IMR-90 (cell line): ENCODE results near the gene CDX2.

Experiments
- CEBPB ChIP-seq: IDR thresholded peaks from 2 replicates; pipeline ENCODE4 v1.6.1; 2012; ENCODE audit warnings: low read depth, low read length, improper control_type of control experiment
- FOS ChIP-seq: fragments of 150-350 bp; IDR thresholded peaks from 2 replicates; pipeline ENCODE4 v1.6.1; 2016; ENCODE audit warnings: low read depth, low read length
- MAFK ChIP-seq: IDR thresholded peaks from 2 replicates; pipeline ENCODE4 v1.6.1; 2012; ENCODE audit warnings: low read depth, low read length, improper control_type of control experiment
- MAZ ChIP-seq: IDR thresholded peaks from 2 replicates; pipeline ENCODE4 v1.6.1; 2012; ENCODE audit warnings: low read depth, mild to moderate bottlenecking, low read length, improper control_type of control experiment, moderate library complexity, borderline replicate concordance
- MXI1 ChIP-seq: IDR thresholded peaks from 2 replicates; pipeline ENCODE4 v1.6.1; 2012; ENCODE audit warnings: low read depth, mild to moderate bottlenecking, low read length, moderate library complexity, borderline replicate concordance
- NFE2L2 ChIP-seq: fragments of 150-350 bp; IDR thresholded peaks from 2 replicates; pipeline ENCODE4 v1.6.1; 2016; ENCODE audit warnings: low read depth, mild to moderate bottlenecking, low read length
- POLR2A ChIP-seq: IDR thresholded peaks from 2 replicates; pipeline ENCODE4 v1.6.1; 2012; ENCODE audit warnings: mild to moderate bottlenecking, low read depth, low read length
- RAD21 ChIP-seq: IDR thresholded peaks from 2 replicates; pipeline ENCODE4 v1.6.1; 2012; ENCODE audit warnings: low read length, improper control_type of control experiment
- RFX5 ChIP-seq: IDR thresholded peaks from 2 replicates; pipeline ENCODE4 v1.8.0; 2012; ENCODE audit warnings: low read depth, mild to moderate bottlenecking, low read length, moderate library complexity
- TF ChIP-seq, protein P1 (sequence below): conservative IDR thresholded peaks from 2 replicates; pipeline ENCODE4 v1.5.1; 2012; ENCODE audit warnings: mild to moderate bottlenecking, low read depth, low read length, improper control_type of control experiment
- TF ChIP-seq, protein P2 (sequence below): fragments of 150-350 bp; IDR thresholded peaks from 2 replicates; pipeline ENCODE4 v1.6.1; 2017; ENCODE audit warnings: mild to moderate bottlenecking, antibody characterized with exemption, low read length, low read depth

- TF ChIP-seq, protein P1, sequence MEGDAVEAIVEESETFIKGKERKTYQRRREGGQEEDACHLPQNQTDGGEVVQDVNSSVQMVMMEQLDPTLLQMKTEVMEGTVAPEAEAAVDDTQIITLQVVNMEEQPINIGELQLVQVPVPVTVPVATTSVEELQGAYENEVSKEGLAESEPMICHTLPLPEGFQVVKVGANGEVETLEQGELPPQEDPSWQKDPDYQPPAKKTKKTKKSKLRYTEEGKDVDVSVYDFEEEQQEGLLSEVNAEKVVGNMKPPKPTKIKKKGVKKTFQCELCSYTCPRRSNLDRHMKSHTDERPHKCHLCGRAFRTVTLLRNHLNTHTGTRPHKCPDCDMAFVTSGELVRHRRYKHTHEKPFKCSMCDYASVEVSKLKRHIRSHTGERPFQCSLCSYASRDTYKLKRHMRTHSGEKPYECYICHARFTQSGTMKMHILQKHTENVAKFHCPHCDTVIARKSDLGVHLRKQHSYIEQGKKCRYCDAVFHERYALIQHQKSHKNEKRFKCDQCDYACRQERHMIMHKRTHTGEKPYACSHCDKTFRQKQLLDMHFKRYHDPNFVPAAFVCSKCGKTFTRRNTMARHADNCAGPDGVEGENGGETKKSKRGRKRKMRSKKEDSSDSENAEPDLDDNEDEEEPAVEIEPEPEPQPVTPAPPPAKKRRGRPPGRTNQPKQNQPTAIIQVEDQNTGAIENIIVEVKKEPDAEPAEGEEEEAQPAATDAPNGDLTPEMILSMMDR: no peak
- TF ChIP-seq MAFK: no peak
- TF ChIP-seq POLR2A: no peak
- TF ChIP-seq FOS: no peak
- TF ChIP-seq RFX5: no peak
- TF ChIP-seq MXI1: no peak
- TF ChIP-seq, protein P2, sequence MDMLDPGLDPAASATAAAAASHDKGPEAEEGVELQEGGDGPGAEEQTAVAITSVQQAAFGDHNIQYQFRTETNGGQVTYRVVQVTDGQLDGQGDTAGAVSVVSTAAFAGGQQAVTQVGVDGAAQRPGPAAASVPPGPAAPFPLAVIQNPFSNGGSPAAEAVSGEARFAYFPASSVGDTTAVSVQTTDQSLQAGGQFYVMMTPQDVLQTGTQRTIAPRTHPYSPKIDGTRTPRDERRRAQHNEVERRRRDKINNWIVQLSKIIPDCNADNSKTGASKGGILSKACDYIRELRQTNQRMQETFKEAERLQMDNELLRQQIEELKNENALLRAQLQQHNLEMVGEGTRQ: no peak
- TF ChIP-seq MAZ: no peak
- TF ChIP-seq RAD21: no peak
- TF ChIP-seq NFE2L2: no peak
- no peak for TF ChIP-seq CEBPB
Observed at GRCh38 chr13:27991881-27992280, 22.8 kb upstream of the CDX2 start.
